GM19455 (cell line): ENCODE data around the gene TMEM51.

Experiments
- ATAC-seq: cut with Tn5 transposase; IDR thresholded peaks from one replicate; pipeline ENCODE4 v1.9.1; 2021; ENCODE audit not compliant: unreplicated experiment

TMEM51 gene

DNA sequence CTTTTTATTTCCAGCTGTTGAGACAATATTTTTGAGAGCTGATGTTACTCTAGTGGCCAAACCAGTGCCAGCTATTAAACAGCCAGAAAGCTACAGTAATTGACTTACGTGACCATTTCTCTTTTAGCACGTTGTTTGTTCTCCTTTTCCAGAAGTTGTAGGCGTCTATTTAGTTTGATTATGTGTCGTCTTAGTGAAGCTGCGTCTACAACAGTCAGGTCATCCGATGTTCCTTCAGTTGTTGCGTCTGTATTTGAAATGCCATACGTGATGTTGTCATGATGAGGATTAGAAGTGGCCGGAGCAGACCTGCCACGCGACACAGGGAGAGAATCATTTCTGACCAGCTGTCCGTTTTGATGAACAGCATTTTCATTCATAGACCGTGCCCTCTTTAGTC, 38.2 kb downstream of the TMEM51 start:
- no peak for ATAC-seq

DNA sequence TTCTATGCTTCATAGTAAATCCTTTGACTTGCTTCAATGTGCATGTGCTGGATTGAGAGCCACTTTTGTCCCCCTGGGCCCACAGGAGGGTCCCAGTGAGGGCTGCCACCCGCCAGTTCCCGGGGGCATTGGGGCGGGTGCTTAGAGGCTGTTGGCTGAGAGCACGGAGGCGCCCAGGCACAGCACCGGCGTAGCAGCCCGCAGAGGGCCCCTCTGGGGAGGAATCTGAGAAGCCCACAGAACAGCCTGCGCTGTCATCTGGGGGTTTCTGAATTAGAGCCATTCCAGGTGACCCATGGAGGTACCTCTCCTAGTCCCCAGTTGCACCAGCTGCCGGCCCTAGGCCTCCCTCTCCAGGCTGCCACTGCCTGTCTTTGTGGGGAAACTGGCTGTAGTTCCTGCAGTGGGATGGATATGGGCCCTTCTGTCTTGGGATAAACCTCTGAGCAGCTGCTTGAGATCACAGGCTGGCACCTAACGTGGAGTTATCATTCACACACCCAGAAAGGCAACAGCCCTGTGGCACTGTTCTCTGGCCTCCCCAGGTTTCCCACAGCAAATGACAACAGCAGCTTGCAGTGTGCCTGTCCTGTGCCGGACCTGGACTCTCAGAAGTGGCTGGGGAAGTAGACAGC, 39.5 kb downstream of the TMEM51 start:
- no peak for ATAC-seq

DNA sequence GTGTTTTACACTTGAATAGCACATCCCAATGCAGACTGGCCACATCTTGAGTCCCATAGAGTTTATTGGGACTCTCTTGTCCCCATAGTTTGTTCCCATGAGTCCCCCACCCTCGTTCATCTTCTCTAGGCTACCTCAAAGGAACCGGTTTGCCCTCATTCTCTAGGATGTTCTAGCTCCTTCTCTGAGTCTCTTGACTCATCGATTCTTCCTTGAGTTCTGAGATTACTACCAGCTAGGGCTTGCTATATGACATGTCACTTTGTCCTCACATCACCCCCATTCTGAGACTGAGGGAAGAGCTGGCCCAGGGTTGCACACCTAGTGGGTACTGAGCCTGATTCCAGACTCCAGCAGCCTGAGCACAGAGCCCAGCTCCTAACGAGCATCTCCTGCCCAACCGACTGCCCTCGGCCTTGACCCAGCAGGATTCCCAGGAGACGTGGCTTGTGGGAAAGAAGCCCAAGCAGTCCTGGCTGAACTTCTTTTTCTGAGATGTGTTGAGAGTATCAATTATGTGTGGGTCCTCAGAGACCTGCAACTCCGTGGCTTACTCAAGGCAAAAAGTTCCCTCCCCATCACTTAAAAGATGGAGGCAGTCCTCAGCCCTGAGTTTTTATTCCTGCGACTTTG, 42.0 kb downstream of the TMEM51 start:
- ATAC-seq, result no peak

DNA sequence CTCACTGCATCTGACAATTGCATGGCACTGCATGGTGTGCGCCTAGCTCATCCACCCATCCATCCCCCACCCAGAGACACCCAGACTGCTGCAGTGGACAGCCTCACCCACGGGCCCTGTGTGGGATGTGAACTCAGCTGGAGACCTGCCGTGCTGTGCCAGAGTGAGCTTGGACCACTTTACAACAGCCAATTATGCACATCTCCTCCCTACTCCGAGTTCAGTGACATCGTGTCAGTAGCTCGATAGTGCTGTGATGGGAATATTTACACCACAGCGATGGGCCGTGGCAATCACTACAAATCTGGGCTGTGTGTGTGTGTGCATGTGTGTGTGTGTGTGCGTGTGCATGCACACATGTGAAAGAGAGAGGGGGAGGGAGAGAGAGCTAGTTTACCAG, 42.5 kb downstream of the TMEM51 start:
- ATAC-seq, result no peak

DNA sequence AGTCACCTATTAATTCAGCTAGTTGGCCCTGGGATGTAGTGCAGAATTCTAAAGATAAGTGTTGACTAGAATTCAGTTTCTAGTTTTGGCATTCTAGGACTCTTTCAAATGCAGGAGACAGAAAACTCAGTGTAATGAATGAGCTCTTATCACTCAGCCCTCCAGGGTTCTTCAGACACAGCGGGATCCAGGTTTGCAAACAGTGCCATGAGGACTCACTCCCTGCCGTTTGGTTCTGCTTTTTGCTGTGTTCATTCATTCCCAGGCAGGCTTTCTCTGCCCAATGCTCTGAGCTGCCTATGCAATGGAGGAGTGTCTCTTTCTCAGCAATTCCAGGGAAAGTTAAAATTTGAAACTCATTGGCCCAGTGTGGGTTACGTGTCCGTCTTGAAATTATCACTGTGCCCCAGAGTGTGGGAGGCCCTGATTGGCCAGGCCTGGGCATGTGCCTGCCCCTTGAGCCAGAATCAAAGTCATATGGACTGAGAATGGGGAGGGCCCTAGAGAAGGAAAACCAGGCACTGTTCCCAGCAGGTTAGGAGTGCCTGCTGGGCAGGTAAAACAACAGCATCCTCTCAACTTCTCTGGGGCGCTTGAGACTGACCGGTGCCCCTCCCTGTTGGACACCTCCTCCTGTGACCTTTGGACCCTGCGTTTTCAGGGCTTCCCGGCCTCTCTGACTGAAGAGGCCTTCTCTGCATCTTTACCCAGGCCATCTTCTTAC, 43.4 kb downstream of the TMEM51 start:
- no peak for ATAC-seq

DNA sequence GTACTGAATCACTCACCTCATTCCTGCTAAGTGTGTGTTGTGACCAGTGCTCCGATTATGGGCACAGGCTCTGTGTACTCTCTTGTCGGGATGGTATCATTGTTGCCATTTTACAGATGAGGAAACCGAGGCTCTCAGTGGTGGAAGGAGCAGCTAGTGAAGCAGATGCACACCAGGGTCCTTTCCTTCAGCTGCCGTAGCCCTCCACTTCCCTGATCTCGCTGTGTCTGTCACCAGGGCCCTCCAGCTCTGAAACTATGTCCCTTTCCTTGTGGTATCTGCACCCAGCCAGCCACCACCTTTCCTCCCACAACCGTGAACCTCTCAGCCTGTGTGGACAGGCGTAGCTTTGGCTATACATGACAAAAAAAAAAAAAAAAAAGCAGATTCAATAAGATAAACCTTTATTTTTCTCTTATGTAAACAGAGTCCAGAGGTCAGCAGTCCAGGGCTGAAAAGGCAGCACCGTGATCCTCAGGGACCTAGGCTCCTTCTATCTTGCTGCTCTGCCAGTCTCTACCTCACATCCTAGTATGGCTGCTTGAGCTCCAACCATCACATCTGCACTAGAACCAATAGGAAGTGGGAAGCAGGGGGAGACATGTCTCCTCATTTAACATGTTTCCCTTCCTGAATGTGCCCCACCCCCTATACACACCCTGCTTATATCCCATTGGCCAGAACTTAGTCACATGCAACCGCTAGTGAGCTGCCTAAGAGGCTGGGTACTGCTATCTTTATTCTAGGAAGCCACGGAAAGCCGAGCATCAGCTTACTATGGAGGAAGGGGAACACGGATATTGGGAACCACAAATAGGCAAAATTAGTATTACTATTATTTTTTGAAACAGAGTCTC, 44.3 kb downstream of the TMEM51 start:
- no peak for ATAC-seq

DNA sequence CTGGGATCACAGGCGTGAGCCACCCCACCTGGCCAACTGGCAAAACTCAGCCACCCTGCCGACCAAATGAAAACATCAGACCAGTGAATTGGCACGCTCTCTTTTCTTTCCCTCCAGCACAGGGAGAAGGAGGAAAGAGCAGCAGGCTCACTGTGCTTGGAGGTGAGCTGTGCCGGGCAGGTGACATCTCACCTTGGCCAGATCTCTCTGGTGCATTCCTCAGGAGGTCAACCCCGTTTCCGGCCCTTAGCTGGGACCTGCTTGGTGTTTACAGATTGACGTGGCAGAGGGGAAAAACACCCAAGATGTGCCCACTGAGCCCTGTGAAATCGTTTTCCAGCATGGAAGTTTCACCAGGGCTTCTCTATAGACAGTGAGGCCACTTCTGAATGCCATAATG, 45.1 kb downstream of the TMEM51 start:
- no peak for ATAC-seq

DNA sequence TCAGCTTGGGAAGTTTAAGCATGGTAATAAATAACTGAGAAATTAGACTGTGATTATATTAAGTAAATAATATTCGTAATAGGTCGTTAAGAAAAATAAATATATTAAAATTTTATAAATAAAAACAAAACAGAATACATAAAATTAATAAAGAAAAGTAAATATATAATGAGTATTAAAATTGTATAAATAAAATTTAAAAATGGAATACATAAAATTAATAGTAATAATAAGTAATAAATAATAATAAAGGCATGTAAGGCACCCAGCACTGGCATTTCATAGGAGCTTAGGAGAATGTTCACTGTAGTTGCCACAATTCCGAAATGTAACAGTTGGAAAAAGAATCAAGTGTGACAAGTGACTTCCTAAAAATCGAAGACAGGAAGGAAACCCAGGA, 47.7 kb downstream of the TMEM51 start:
- ATAC-seq, result no peak

DNA sequence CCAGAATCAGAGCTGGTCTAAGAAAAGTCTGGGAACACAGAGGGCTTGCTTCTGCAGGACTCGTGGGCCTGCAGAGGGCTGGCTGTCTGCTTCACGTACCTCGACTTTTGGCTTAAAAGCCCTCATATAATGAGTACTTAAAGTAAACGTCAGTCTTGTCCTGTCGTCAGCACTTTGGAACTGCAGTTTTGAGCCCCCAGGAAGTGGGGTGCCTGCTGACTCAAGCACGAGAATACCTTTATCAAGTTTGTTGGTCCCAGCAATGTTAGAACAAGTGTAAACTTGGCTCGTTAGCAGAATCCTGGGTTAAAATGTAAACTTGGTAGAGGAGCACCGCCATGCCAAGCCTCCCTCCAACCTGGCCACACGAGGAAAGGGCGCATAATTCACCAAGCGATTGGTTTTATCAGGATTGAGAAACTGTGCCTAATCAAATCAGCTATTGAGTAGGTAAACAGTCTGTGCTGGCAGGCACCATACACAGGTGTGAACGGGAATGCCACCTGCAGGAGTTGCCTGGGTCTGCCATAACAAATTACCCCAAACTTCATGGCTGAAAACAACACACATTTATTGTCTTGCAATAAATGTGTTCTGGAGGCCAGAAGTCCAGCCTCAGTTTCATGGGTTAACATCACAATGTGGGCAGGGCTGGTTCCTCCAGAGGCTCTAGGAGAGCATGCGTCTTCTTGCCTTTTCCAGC, 48.5 kb downstream of the TMEM51 start:
- no peak for ATAC-seq

DNA sequence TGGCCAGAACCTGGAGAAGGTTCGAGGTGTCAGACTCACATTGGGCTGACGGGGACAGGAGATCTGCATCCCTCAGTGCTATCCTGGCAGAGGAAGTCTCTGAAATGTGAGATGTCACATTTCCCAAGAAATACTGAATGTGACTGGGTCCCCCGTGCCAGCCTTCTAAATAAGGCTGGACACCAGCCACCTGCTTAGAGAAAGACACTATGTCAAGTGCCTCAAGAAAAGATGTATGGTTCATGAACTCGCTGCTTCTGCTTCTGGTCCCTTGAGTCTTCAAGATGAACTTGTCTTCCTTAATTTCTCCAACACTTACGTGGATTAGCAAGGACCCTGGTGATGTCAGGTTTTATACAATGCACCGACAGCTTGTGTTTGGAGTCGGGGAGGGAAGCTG, 51.4 kb downstream of the TMEM51 start:
- no peak for ATAC-seq

DNA sequence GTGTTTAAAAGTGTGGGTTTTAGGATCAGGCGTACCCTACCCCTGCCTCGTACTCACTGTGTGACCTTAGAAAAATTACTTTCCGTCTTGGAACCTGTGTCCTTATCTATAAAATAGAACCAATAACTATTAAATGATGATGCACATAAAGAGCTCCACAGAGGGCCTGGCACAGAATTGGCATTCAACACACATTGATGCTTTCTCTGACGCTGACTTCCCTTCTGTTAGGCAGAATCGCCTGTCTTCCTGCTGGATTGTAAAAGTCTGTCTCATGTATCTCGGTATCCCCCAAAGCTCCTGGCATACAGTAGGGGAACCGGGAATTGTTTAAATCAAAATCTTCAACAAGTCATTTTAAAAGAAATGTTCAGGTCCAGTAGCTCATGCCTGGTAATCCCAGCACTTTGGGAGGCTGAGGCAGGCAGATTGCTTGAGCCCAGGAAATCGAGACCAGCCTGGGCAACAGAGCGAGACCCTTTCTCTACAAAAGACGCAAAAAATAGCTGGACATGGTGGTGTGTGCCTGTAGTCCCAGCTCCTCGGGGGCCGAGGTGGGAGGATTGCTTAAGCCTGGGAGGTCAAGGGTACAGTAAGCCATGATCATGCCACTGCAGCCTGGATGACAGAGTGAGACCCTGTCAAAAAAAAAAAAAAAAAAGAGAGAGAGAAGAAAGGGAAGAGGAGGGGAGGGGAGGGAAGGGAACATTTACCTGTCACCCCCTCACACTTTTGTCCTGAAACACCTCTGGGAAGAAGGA, 52.2 kb downstream of the TMEM51 start:
- ATAC-seq, result no peak

DNA sequence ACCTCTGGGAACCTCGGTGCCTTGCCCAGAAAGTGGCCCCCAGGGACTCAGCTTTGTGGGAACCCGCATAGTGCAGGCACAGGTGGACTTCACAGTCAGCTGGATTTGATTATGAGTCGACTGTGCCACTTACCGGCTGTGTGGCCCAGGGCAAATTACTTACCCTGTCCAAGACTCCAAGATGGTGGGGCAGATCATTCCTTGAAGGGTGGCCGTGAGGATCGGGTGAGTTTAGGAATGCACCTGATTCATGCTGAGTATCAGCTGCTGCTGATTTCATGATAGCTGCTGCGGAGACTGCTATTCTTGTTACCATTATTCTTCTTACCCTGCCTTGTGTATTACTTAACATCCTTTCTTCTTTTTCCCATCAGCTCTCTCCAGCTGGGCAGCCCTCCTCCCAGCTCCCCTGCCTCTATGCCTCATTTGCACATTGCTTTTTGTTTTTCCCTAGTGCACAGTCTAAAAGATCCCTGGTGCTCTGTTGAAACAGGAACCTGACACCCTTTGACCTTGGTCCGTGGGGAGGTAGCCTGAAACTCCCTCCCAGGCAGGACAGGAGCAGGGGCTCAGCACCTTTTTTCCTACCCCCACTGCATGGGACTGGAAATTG, 53.0 kb downstream of the TMEM51 start:
- no peak for ATAC-seq

DNA sequence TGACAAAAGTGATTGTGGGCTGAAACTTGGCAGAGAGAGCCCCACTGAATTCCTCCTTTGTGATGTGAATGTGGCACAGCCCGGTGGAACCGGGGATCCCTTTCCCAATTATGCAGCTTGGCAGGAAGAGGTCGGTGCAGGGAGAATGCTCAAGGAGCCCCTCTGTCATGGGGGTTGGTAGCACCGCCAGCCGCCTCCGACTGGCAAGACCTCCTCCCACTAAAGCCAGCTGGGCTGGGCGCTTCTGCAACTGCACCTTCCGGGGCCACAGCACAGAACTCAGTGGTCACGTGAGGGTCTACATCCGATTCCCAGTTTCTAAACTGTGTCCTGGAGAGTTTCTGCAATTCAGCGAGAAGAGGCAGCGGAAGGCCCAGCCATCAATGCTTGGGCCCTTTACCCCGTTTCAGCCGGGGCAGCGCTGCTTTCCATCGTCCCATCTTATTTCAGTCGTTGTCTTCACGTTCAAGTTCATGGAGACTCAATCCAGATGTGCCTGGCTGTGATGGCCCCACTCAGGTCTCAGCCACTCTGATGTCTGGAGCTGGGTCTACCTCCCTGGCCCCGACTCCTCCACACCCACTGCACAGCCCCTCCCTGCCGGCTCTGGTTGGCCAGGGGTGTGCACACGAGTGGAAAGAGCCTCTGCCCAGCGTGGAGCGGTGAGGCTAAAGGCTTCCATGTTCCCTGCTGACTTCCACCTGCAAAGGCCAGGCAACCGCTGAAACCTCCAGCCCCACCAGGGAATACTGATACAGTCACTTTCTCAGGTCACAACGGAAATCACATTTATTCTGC, 53.7 kb downstream of the TMEM51 start:
- ATAC-seq, result no peak

DNA sequence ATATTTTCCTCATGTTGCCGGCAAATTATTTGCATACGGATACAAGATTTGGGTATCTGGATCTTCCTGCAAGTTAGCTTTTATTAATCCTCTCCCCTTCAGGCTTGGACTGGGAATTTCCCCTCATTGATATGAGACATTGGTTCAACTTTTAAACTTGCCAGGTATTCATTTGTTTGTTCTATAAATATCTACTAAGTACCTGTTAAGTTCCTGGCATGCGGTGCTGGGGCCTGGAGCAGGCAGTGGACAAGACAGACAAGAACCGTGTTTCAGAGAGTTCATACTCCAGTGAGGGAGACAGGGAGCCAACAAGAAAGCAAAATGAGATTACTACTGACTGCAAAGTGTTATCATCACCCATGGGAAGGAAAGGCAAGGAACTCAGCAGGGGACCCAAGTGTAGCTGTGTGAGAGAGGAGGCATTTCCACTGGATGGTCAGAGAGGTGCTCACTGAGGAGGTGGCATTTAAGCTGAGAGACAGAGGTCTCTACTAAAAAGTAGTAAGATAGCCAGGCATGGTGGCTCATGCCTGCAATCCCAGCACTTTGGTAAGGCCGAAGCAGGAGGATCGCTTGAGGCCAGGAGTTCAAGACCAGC, 54.4 kb downstream of the TMEM51 start:
- no peak for ATAC-seq

DNA sequence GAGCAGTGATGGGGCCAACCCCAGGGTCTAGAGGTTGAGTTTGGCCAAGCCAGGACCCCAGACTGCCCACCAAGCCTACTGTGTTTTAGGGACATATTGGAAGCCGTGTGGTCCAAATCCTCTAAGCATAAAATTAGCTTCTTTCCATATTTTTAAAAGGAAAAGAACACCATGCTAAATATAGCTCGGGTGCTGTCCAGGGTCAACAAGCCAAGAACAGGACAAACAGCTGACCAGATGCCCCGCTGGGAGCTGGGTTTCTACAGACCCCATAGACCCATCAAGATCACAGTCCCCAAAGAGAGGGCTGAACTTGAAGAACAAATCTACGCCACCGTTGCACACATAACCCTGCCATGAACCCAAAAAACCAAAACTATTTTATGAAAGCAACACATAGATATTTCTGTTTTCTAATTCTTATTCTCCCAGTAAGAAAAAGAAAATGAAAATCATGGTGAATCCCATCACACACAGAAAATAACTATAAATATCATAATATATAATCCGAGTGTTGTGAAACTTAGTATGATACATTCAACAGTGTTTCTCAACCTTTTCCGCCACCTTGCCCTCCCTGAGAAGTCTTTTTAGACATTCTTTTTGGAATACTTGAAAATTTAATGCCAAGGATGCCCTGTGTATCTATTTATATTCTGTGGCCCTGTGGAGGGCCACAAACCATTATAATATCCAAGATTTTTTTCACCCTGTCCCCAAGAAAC, 57.3 kb downstream of the TMEM51 start:
- ATAC-seq, result no peak

DNA sequence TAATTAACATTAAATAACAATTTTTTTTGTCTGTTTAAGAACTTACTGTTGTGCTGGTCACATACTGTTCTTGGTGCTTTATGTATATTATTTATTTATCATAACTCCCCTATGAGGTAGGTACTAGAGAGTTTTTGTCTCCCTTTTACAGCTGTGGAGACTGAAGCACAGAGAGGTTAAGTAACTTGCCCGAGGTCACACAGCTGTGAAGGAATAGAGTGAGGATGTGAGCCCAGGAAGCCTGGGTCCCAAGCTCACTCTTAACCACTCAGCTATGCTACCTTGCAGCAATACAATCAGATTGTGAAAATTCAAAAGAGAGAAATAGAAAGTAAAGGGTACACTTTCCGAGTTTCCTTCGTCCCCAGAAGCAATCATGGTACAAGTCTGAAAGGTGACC, 57.9 kb downstream of the TMEM51 start:
- no peak for ATAC-seq

DNA sequence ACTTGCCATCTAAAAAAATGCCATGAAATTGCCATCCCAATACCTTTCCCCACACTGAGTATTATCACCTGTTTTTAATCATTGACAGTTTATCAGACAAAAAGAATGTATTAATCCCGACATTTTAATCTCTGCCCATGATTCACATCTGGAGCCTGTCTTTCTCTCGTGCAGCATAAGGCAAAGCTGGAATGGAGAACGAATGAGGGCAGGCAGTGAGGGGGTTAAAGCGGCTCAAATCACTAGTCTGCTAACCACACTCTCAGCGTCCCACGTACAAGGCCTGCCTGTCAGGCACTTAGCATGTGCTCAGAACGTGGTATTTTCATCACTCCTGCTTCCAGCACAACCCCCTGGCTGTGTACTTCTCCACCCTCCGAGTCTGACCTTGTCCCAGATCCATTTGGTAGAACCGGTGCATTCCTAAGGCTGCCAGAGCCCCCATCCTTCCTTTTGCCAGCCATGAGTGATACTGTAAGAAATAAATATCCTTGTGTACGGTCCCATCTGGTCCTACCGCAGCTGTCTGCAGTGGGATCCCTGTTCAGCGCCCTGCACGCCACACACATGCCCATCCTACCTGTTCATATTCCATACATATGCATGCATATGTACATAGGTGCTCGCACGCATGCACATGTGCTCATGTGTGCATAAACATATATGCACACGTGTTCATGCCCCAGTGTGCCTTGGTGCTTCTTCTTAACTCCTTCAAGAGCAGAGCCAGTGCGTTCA, 58.8 kb downstream of the TMEM51 start:
- ATAC-seq, result no peak
